Globus pallidus (tissue), 1 donor: ENCODE data around the gene KCNJ16.

Experiments used
- DNase-seq: peaks from one replicate; pipeline ENCODE4 v3.0.0-alpha.2; 2015; ENCODE audit warnings: low spot score

Gene KCNJ16

DNA sequence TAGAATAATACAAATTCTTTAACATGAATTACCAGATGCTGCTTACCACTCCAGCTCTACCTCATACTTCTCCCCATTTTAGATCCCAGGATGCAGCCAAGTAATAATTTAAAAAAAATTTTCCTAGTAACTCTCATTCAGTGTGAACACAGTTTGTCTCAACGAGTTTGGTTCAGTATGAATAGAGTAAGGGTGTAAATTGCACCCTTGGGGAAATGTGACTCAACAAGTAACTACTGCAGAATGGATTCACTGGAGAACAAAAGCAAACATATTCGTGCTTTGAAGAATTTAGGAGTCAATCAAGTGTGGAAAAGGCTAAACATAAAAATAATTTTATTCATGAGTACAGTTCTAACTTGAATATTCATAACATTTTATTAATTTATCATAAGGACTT, 23.0 kb downstream of the KCNJ16 start:
- DNase-seq: no peak

DNA sequence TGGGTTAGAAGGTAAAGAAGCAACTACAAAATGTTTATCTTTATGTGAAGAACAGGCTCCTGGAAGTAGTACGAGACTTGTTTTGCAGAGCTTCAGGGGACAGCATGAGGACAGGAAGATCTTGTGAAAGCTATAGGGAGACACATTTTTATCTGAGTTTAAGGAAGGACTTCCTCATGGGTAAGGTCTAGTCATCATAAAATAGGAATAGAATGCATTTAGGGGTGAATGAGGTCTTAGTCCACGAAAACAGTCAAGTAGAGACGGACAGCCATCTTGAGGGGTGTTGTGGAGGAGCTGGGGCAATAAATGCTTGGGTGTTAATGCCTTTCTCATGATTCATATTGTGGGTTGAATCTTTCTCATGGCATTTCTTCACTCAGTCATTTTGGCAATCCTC, 24.3 kb downstream of the KCNJ16 start:
- no peak for DNase-seq

DNA sequence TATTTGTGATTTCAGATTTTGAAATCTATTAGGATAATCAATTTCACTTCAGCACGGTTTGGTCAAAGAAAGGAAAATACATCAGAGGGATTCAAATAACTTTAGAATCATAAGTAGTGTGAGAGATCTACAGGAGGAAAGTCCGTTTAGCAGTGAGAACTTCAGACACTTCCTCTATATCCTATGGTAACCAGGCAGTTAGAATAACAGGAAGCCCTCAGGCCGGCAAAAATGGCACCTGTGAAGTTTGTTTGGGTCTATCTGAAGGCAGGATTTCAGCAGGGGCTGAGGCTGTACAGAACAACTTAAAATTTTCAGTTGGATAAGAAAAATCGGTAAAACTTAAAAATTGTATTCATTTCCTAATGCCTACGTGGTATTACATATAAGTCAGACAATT, 24.9 kb downstream of the KCNJ16 start:
- no peak for DNase-seq

- DNase-seq: no peak
Measured at GRCh38 chr17:70100983-70101382, 26.0 kb downstream of the KCNJ16 start.

DNA sequence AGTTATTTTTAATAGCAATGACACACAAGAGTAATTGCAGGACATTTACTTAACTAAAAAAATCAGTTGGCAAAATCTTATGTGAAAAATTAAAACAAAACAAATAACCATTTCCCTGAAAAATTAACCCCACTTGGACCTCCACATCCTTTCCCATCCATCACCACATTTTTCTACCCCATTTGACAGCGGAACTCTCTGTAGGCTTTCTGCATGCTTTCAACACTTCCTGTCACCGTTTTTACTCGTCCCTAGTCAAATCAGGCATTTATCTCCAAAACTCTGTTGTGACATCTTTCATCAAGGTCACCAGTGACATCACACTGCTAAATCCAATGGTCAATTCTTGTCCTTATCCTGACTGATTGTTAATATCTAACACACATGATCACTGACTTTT, 27.5 kb downstream of the KCNJ16 start:
- DNase-seq: no peak

GRCh38 chr17:70104791-70105523, 29.9 kb downstream of the KCNJ16 start:
- no peak for DNase-seq

GRCh38 chr17:70105641-70106040, 30.6 kb downstream of the KCNJ16 start:
- no peak for DNase-seq

DNA sequence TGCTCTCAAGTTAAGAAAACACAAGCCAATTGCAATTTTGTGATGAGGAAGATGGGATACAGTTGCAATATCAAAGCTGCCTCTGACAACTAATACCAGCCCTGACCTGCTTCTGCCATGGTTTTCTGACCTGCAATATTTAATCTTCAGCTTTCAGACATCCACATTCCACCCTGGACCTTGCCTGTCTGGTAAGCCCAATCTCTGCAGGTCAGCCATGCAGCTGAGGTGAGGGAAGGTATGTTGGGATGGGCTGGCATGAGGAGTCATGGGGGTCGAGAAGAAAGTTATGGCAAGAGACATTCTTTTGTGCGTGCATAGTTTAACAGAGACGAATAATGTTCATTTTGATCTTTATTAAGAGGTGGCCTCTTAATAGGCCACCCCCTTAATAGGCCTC, 31.5 kb downstream of the KCNJ16 start:
- DNase-seq: no peak

DNA sequence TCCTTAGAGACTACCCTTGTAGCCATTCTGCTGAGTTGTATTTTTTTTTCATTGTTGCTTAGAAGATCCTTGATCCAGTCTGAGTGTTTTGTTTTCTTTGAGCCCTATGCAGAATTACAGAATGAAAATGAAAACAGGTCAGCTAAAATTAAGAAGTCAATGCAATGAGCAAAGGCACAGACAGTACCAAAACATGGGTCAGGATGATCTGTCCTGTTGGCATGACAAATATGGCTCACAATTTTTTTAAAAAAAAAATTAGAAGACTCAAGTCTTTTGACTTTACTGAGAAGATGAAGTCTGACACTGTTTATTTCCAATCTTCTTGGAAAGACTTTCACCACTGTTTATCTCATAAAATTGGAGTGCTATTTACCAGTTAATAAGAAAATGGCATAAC, 32.4 kb downstream of the KCNJ16 start:
- no peak for DNase-seq

DNA sequence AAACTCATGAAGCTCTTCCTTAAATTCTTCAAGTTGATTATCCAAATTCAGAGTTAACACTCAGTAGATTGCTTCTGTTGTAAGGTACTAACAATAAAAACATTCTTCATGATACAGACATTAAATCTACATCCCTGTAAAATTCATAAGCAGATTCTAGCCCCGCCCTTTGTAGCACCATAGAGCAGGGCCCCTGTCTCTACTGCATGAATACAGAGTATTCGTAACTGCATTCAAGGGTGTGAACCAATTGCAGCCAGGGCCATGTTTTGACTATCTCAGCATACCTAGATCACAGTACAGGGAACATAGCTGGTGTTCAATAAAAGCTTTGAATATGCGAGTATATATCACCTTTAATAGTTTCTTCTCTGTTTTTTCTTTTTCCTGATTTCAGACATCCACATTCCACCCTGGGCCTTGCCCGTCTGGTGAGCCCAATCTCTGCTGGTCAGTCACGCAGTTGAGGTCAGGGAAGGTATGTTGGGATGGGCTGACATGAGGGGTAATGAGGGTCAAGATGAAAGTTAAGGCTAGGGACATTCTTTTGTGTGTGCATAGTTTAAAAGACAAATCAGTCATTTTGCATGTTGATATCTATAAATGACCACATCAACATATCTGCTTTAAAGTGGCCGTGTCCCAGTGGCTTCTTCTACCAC, 33.0 kb downstream of the KCNJ16 start:
- DNase-seq: no peak

GRCh38 chr17:70109497-70109896, 34.5 kb downstream of the KCNJ16 start:
- DNase-seq: no peak

- DNase-seq: no peak
Measured at GRCh38 chr17:70110443-70110880, 35.4 kb downstream of the KCNJ16 start.

GRCh38 chr17:70111201-70111600, 36.2 kb downstream of the KCNJ16 start:
- DNase-seq: no peak

- no peak for DNase-seq
Measured at GRCh38 chr17:70114405-70114804, 39.4 kb downstream of the KCNJ16 start.

DNA sequence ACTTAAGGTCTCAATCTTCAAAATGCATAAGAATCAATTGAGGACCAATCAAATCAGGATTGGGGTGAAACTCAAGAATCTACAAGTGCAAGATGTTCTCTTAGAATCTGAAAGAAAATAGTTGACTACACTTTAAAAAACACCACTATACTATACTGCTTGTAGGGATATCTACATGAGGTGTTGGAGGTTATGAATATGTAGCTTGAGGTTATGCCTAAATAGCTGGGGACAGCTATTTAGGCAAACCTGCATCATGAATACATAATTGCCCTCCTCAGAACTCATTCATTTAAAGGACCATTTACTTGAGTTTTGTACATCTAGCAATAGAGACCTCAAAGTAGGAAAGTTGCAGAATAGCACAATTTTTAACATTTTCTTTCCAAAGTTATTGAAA, 40.1 kb downstream of the KCNJ16 start:
- no peak for DNase-seq

- DNase-seq: no peak
Measured at GRCh38 chr17:70116919-70117318, 41.9 kb downstream of the KCNJ16 start.

- DNase-seq: no peak
Measured at GRCh38 chr17:70119545-70119944, 44.5 kb downstream of the KCNJ16 start.

- DNase-seq: no peak
Measured at GRCh38 chr17:70119983-70120382, 45.0 kb downstream of the KCNJ16 start.

GRCh38 chr17:70120425-70120824, 45.4 kb downstream of the KCNJ16 start:
- DNase-seq: no peak

DNA sequence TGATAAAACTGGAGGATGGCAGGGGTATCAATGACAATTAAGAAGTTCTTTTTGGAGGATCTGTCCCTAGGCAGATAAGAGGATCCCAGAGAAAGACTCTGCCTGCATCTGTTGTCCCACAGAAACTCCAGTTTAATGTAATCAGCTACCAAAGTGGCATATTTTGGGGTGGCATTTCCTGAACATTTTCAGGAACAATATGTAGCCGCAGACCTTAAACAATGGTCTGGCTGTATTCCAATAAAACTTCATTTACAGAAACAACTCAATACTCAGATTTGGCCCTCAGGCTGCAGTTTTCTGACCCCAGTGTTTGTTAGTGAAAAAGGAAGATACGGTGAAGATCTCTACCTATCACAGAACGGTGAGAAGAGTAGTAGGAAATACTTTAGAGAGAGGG, 46.1 kb downstream of the KCNJ16 start:
- DNase-seq: no peak

DNA sequence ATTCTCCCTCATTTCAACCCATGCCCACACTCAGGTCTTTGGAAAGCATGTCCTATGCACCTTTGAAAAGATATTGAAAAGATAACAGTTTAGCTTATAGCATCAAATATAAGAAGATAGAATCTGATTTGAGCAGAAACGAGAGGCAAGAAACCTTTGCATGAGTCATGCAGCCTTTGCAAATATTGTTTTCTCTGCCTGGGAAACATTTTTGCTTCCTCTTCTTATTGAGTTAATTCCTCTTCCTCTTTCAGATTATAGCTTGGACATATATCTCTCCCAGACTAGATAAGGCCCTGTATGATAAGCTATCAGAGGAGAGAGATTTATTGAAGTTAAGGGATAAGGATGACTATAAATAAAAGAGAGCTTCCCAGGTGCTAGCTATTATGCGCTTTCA, 48.2 kb downstream of the KCNJ16 start:
- DNase-seq: no peak

GRCh38 chr17:70124723-70125122, 49.7 kb downstream of the KCNJ16 start:
- DNase-seq: no peak

DNA sequence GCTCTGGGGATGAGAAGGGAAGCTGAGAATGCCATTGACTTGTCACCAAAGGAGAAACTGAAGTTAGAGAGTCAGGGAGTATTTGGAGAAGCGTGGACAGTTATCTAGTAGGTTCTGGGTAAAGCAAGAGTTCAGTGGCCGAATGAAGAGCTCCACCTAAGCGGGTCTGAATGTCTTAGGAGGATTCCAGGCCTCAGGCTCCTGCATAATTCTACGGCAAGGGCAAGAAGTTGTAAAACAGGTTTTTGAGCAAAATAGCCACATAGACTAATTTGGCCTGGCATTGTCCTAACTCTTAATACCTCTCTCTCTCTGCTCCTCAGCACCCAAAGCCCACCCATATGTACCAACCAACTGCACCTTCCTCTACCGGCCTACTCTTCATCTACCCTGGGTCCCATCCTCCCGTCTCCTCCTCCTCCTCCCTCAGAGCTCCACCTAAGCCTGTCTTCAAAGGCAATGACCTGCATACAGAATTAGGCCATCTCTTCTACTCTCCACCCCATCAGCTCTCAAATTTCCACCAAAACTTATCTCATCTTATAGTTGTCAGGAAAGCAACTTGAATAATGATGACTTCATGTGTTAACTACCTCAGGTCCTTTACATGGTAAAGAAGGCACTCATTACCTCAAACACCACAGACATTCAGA, 52.3 kb downstream of the KCNJ16 start:
- no peak for DNase-seq
